Measurements from ENCODE around the gene FOCAD.

DNA sequence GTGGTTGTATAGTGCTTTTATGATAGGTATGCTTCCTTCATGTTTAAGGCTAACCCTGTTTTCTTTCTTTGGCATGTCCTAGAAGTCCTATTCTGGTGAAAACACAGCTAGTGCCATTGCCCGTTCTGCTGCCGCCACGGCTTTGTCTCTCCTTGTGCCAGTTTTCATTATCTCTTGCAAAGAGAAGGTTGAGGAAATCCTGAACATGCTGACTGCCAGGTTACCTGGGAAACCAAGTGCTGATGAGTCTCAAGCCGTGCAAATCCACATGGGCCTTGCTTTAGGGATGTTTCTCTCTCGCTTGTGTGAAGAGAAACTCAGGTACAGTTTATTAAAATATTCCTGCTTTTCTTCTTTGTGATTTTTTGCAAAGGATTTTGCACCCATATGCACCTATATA, 245.2 kb downstream of the FOCAD start:
- TF ChIP-seq POLR2A (IDR thresholded peaks at IDR 0.05), result no peak
- TF ChIP-seq, protein P1, sequence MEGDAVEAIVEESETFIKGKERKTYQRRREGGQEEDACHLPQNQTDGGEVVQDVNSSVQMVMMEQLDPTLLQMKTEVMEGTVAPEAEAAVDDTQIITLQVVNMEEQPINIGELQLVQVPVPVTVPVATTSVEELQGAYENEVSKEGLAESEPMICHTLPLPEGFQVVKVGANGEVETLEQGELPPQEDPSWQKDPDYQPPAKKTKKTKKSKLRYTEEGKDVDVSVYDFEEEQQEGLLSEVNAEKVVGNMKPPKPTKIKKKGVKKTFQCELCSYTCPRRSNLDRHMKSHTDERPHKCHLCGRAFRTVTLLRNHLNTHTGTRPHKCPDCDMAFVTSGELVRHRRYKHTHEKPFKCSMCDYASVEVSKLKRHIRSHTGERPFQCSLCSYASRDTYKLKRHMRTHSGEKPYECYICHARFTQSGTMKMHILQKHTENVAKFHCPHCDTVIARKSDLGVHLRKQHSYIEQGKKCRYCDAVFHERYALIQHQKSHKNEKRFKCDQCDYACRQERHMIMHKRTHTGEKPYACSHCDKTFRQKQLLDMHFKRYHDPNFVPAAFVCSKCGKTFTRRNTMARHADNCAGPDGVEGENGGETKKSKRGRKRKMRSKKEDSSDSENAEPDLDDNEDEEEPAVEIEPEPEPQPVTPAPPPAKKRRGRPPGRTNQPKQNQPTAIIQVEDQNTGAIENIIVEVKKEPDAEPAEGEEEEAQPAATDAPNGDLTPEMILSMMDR (IDR thresholded peaks at IDR 0.05), result no peak
